ENCODE data around the gene CTNNA1. TPM values are rescaled to one million over a fixed set of nuclear protein-coding genes. Genes with fewer than 3 reads are reported as not detected.
"Not testable (repeated sequence)": the region's sequence is repeated elsewhere in the genome, so short reads cannot be mapped to it uniquely, and the experiment has no call there.

The CTNNA1 gene
- total and polyA plus RNA-seq, 4 donors, result 115 to 480 (median 302) TPM

DNA sequence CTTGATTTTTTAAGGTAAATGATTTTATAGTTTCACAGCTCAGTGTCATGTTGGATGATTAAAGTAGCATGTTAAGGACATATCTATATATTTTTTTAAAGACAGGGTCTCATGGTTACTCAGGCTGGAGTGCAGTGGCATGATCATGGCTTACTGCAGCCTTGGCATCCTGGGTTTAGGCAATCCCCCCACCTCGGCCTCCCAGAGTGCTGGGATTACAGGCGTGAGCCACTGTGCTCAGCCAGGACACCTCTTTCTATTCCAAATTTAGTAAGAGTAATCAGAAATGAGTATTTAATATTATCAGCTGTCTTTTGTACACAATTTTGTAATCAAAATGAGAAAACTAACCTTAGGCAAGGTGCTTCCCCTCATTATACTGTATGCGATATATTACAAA lies 160.5 kb downstream of the CTNNA1 start:
- DNase-seq (no peak), ATAC-seq (ENCODE audit: insufficient read depth, low FRiP score) (no peak)
- TF ChIP-seq, protein P1, sequence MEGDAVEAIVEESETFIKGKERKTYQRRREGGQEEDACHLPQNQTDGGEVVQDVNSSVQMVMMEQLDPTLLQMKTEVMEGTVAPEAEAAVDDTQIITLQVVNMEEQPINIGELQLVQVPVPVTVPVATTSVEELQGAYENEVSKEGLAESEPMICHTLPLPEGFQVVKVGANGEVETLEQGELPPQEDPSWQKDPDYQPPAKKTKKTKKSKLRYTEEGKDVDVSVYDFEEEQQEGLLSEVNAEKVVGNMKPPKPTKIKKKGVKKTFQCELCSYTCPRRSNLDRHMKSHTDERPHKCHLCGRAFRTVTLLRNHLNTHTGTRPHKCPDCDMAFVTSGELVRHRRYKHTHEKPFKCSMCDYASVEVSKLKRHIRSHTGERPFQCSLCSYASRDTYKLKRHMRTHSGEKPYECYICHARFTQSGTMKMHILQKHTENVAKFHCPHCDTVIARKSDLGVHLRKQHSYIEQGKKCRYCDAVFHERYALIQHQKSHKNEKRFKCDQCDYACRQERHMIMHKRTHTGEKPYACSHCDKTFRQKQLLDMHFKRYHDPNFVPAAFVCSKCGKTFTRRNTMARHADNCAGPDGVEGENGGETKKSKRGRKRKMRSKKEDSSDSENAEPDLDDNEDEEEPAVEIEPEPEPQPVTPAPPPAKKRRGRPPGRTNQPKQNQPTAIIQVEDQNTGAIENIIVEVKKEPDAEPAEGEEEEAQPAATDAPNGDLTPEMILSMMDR (IDR thresholded peaks at IDR 0.05; ENCODE audit: control extremely low read depth, extremely low read depth), result no peak
- WGBS, 2 donors, result 94 to 95% methylated on average over 3 of the region's 3 CpGs
- H3K36me3 ChIP-seq (ENCODE audit: control insufficient read depth in 4 of 4, insufficient read depth in 4 of 4, low read length in 4 of 4), result peaks cover 15 to 24% (median 20%) of the 10 kb centered on the region in 4 donors
- H3K27ac ChIP-seq (ENCODE audit: low read depth in 1 of 2, low read length in 1 of 2), result no peak overlapping the region
- H3K4me1 ChIP-seq (ENCODE audit: control insufficient read depth in 5 of 5, insufficient read depth in 5 of 5, low read length in 5 of 5), result peaks cover 0 to 5% (median 0%) of the 10 kb centered on the region in 5 donors
- no peak overlapping the region for H3K9ac ChIP-seq (ENCODE audit: insufficient read depth in 1 of 2, low read length in 2 of 2)
- H3K27me3 ChIP-seq (ENCODE audit: control insufficient read depth in 3 of 3, insufficient read depth in 3 of 3, low read length in 2 of 3), result no peaks in the 10 kb centered on the region
- no peak overlapping the region for H3K4me3 ChIP-seq
- no peaks in the 10 kb centered on the region for H3K9me3 ChIP-seq (ENCODE audit: control insufficient read depth in 4 of 4, insufficient read depth in 3 of 4, low read length in 3 of 4)

DNA sequence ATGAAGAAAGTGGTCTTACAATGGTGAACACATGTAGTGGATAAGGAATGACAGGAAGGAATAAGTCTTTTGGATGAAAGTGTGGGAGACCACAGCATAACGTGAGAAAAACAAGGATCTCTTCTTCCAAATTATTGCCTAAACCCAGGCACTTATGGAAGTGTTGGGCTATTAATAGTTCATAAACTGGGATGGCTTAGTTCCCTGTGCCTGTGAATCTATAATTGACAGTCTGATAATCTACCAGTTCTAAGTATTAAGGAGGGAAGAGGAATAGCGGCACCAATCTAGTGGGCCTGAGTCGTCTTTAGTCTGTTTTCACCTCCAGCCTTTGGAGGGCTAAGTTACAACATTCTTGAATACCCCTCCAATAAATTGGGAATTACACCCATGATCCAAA lies 161.1 kb downstream of the CTNNA1 start:
- H3K36me3 ChIP-seq (ENCODE audit: control insufficient read depth in 4 of 4, insufficient read depth in 4 of 4, low read length in 4 of 4), result peaks cover 14 to 25% (median 19%) of the 10 kb centered on the region in 4 donors
- ATAC-seq (ENCODE audit: insufficient read depth, low FRiP score) (no peak), DNase-seq (no peak)
- 91 to 96% methylated on average over 3 of the region's 3 CpGs for WGBS, 2 donors
- no peaks in the 10 kb centered on the region for H3K27me3 ChIP-seq (ENCODE audit: control insufficient read depth in 3 of 3, insufficient read depth in 3 of 3, low read length in 2 of 3)
- peak overlapping the region in 1 of 2 donors; percentile 12 for H3K27ac ChIP-seq (ENCODE audit: low read depth in 1 of 2, low read length in 1 of 2)
- no peaks in the 10 kb centered on the region for H3K9me3 ChIP-seq (ENCODE audit: control insufficient read depth in 4 of 4, insufficient read depth in 3 of 4, low read length in 3 of 4)
- H3K4me3 ChIP-seq, result no peak overlapping the region
- TF ChIP-seq, protein P1 (IDR thresholded peaks at IDR 0.05; ENCODE audit: control extremely low read depth, extremely low read depth), result no peak
- no peak overlapping the region for H3K9ac ChIP-seq (ENCODE audit: insufficient read depth in 1 of 2, low read length in 2 of 2)
- peaks cover 0 to 5% (median 0%) of the 10 kb centered on the region in 5 donors for H3K4me1 ChIP-seq (ENCODE audit: control insufficient read depth in 5 of 5, insufficient read depth in 5 of 5, low read length in 5 of 5)

DNA sequence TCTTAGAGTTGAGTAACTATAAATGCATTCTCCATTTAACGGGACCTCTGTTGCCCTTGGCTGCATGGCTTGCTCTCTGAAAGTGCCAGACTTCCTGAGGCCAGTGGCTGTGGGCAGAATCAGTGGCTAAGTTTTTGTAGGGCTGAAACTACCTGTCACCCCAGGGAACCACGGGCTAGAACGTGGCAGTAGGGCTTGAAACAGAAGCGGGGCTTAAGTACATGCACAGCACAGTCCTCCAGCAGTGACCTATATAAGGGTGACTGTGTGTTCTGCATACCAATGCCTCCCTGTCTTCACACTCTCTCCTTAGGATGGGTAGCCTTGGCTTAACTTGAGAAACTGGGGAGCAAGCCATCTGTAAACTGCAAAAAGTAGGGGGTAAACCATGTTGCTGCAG lies 165.5 kb downstream of the CTNNA1 start:
- WGBS, 2 donors, result 81 to 88% methylated on average over 4 of the region's 4 CpGs
- Histone ChIP-seq H3K9me3 (ENCODE audit: control insufficient read depth in 4 of 4, insufficient read depth in 3 of 4, low read length in 3 of 4) (no peaks in the 10 kb centered on the region), H3K36me3 (ENCODE audit: control insufficient read depth in 4 of 4, insufficient read depth in 4 of 4, low read length in 4 of 4) (peaks cover 9 to 23% (median 16%) of the 10 kb centered on the region in 4 donors), H3K27me3 (ENCODE audit: control insufficient read depth in 3 of 3, insufficient read depth in 3 of 3, low read length in 2 of 3) (no peaks in the 10 kb centered on the region), H3K27ac (ENCODE audit: low read depth in 1 of 2, low read length in 1 of 2) (no peak overlapping the region), H3K4me3 (no peak overlapping the region), H3K9ac (ENCODE audit: insufficient read depth in 1 of 2, low read length in 2 of 2) (no peak overlapping the region), H3K4me1 (ENCODE audit: control insufficient read depth in 5 of 5, insufficient read depth in 5 of 5, low read length in 5 of 5) (peaks cover 0 to 3% (median 0%) of the 10 kb centered on the region in 5 donors)
- TF ChIP-seq, protein P1 (IDR thresholded peaks at IDR 0.05; ENCODE audit: control extremely low read depth, extremely low read depth), result no peak
- ATAC-seq (ENCODE audit: insufficient read depth, low FRiP score) (no peak), DNase-seq (no peak)

DNA sequence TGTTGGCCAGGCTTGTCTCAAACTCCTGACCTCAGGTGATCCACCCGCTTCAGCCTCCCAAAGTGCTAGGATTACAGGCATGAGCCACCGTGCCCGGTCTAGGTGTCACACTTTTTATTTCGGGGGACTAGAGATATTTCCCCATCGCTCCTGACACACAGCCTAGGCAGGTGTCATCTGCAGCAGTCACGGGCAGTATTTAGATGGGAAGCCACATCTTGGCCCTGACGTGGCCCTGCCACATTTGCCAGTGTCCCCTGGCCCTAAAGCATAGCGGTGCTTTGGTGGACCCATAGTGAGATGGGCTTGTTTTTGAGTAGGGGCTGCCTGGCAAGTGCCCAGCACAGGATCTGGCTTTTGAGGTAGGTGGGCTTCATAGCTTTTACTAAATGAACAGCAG lies 167.0 kb downstream of the CTNNA1 start:
- no peak overlapping the region for H3K27ac ChIP-seq (ENCODE audit: low read depth in 1 of 2, low read length in 1 of 2)
- ATAC-seq (ENCODE audit: insufficient read depth, low FRiP score) (no peak), DNase-seq (no peak)
- H3K4me3 ChIP-seq, result no peak overlapping the region
- peaks cover 11 to 27% (median 23%) of the 10 kb centered on the region in 4 donors for H3K36me3 ChIP-seq (ENCODE audit: control insufficient read depth in 4 of 4, insufficient read depth in 4 of 4, low read length in 4 of 4)
- TF ChIP-seq, protein P1 (IDR thresholded peaks at IDR 0.05; ENCODE audit: control extremely low read depth, extremely low read depth), result no peak
- 85 to 93% methylated on average over 8 of the region's 8 CpGs for WGBS, 2 donors
- no peaks in the 10 kb centered on the region for H3K27me3 ChIP-seq (ENCODE audit: control insufficient read depth in 3 of 3, insufficient read depth in 3 of 3, low read length in 2 of 3)
- H3K4me1 ChIP-seq (ENCODE audit: control insufficient read depth in 5 of 5, insufficient read depth in 5 of 5, low read length in 5 of 5), result peaks cover 0 to 3% (median 0%) of the 10 kb centered on the region in 5 donors
- no peak overlapping the region for H3K9ac ChIP-seq (ENCODE audit: insufficient read depth in 1 of 2, low read length in 2 of 2)
- no peaks in the 10 kb centered on the region for H3K9me3 ChIP-seq (ENCODE audit: control insufficient read depth in 4 of 4, insufficient read depth in 3 of 4, low read length in 3 of 4)

DNA sequence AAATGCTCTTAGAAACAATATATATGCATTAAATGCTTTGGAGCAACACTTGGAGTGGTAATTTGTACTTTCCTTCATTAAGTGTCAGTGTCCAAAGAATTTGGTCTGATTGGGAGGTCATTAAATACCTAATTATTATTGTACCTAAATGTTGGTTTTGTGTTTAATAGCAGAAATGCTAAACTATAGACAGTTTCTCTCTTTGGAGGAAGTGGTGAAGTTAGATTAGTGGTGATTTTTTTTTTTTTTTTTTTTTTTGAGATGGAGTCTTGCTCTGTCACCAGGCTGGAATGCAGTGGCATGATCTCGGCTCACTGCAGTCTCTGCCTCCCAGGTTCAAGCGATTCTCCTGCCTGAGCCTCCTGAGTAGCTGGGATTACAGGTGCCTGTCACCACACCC lies 168.1 kb downstream of the CTNNA1 start:
- 80 to 92% methylated on average over 2 of the region's 2 CpGs for WGBS, 2 donors
- DNase-seq, result not testable (repeated sequence)

More for the DNA sequence above, 168.1 kb downstream of the CTNNA1 start:
- H3K4me1 ChIP-seq (ENCODE audit: control insufficient read depth in 5 of 5, insufficient read depth in 5 of 5, low read length in 5 of 5); ATAC-seq (ENCODE audit: insufficient read depth, low FRiP score); H3K27me3 ChIP-seq (ENCODE audit: control insufficient read depth in 3 of 3, insufficient read depth in 3 of 3, low read length in 2 of 3); H3K9ac ChIP-seq (ENCODE audit: insufficient read depth in 1 of 2, low read length in 2 of 2); H3K4me3 ChIP-seq; H3K27ac ChIP-seq (ENCODE audit: low read depth in 1 of 2, low read length in 1 of 2); H3K9me3 ChIP-seq (ENCODE audit: control insufficient read depth in 4 of 4, insufficient read depth in 3 of 4, low read length in 3 of 4): not testable (repeated sequence)
- H3K36me3 ChIP-seq (ENCODE audit: control insufficient read depth in 4 of 4, insufficient read depth in 4 of 4, low read length in 4 of 4), result peaks cover 14 to 35% (median 31%) of the 10 kb centered on the region in 4 donors

Measured in lung (tissue), 12 donors.